AG04450 (cell line): ENCODE data around the gene DAD1. TPM values are rescaled to one million over a fixed set of nuclear protein-coding genes. Genes with fewer than 3 reads are reported as not detected.

Source experiments
- CTCF ChIA-PET: fragments of 300-600, 350-600 bp; formaldehyde crosslinking; extraction: SDS; loops from one replicate; lab custom pipeline; 2022; ENCODE audit warnings: antibody characterized with exemption, inconsistent platforms; lab: Charles Lee
- POLR2A ChIA-PET: fragments of 350-600 bp; formaldehyde crosslinking; extraction: SDS; loops from one replicate; lab custom pipeline; 2021; ENCODE audit warnings: antibody characterized with exemption, inconsistent platforms; lab: Yijun Ruan, JAX
- DNase-seq: peaks from one replicate; pipeline ENCODE4 v3.0.0-alpha.2; 2011; ENCODE audit warnings: low read depth, low spot score
- H3K27ac ChIP-seq: one replicate; pipeline ENCODE4 v1.5.1; 2012; ENCODE audit warnings: low read depth, low read length, control low read depth
- H3K27me3 ChIP-seq: one replicate; pipeline ENCODE4 v1.6.0; 2012; ENCODE audit warnings: low read length; ENCODE audit not compliant: control insufficient read depth, insufficient read depth
- H3K4me3 ChIP-seq: 2 replicates; pipeline ENCODE4 v1.5.1; 2011; ENCODE audit warnings: mild to moderate bottlenecking, low read depth, low read length, control low read depth
- H3K9me3 ChIP-seq: 2 replicates; pipeline ENCODE4 v1.5.1; 2012; ENCODE audit warnings: low read length; ENCODE audit not compliant: control insufficient read depth, insufficient read depth
- CTCF ChIP-seq: IDR thresholded peaks from 2 replicates; pipeline ENCODE4 v1.5.1; 2011; ENCODE audit warnings: low read depth, low read length, control low read depth, inconsistent platforms
- polyA plus RNA-seq: library from polyadenylated mRNA; depleted of rRNA; stranded (reverse); fragments of >200 nt; gene quantifications from 2 replicates; pipeline ENCODE4 v1.2.3, GENCODE V29; 2011

Gene DAD1
- polyA plus RNA-seq, 1 experiment = 467 TPM

- DNase-seq = no peak
- Histone ChIP-seq H3K9me3 (no peaks in the 10 kb centered on the region), H3K27me3 (no peaks in the 10 kb centered on the region), H3K27ac (no peak overlapping the region), H3K4me3 (no peak overlapping the region)
- POLR2A ChIA-PET = interaction anchor here (1.5 kb wide), 1 partner anchor 10 kb away, joined by 11 read pairs; no protein-coding TSS in a partner anchor
- TF ChIP-seq CTCF = no peak
- CTCF ChIA-PET = interaction anchor here (0.8 to 1.6 kb wide), 3 partner anchors 36 to 320 kb away, joined by 3 to 4 read pairs (median 3); no protein-coding TSS in a partner anchor
Observed at GRCh38 chr14:22520796-22521195, 68.2 kb downstream of the DAD1 start.

GRCh38 chr14:22519877-22520685 is 68.9 kb downstream of the DAD1 start:
- peak overlapping the region; percentile 52 for H3K27ac ChIP-seq
- ChIA-PET CTCF (interaction anchor here (0.8 to 1.6 kb wide), 3 partner anchors 37 to 319 kb away, joined by 3 to 4 read pairs (median 3); no protein-coding TSS in a partner anchor), POLR2A (interaction anchor here (1.5 kb wide), 1 partner anchor 9 kb away, joined by 11 read pairs; no protein-coding TSS in a partner anchor)
- H3K27me3 ChIP-seq = no peaks in the 10 kb centered on the region
- TF ChIP-seq CTCF = no peak
- no peaks in the 10 kb centered on the region for H3K9me3 ChIP-seq
- peak; percentile 45 for DNase-seq
- H3K4me3 ChIP-seq = peak overlapping the region; percentile 10; the same call in 1 of the 2 replicates

- CTCF ChIA-PET = interaction anchor here (1.6 kb wide), 1 partner anchor 39 kb away, joined by 6 read pairs; no protein-coding TSS in a partner anchor
- Histone ChIP-seq H3K27me3 (no peaks in the 10 kb centered on the region), H3K27ac (no peak overlapping the region), H3K4me3 (no peak overlapping the region), H3K9me3 (no peaks in the 10 kb centered on the region)
- TF ChIP-seq CTCF = no peak
- no peak for DNase-seq
- POLR2A ChIA-PET = interaction anchor here (0.6 kb wide), 1 partner anchor 342 kb away, joined by 10 read pairs; no protein-coding TSS in a partner anchor
Observed at GRCh38 chr14:22518073-22518472, 71.0 kb downstream of the DAD1 start.

- TF ChIP-seq CTCF = no peak
- Histone ChIP-seq H3K9me3 (no peaks in the 10 kb centered on the region), H3K4me3 (no peak overlapping the region), H3K27me3 (no peaks in the 10 kb centered on the region), H3K27ac (no peak overlapping the region)
- POLR2A ChIA-PET = no interaction called here
- CTCF ChIA-PET = interaction anchor here (0.7 to 1.6 kb wide), 2 partner anchors 40 kb away, joined by 3 to 6 read pairs; no protein-coding TSS in a partner anchor
- DNase-seq = no peak
Observed at GRCh38 chr14:22517117-22517720, 71.8 kb downstream of the DAD1 start.
